Measurements from ENCODE around the gene SDR42E2.
A peak's percentile ranks its signal among the peaks of the same experiment; 100 is the strongest.
"Not testable (repeated sequence)": the region's sequence is repeated elsewhere in the genome, so short reads cannot be mapped to it uniquely, and the experiment has no call there.

SDR42E2 gene

GRCh38 chr16:22163806-22164205 lies 1.5 kb downstream of the SDR42E2 start:
- DNase-seq: no peak

- DNase-seq: no peak
Measured at GRCh38 chr16:22164482-22164881, 2.2 kb downstream of the SDR42E2 start.

GRCh38 chr16:22165508-22166285 lies 3.4 kb downstream of the SDR42E2 start:
- DNase-seq: no peak

- no peak for DNase-seq
Measured at GRCh38 chr16:22171953-22172352, 9.6 kb downstream of the SDR42E2 start.

- DNase-seq: not testable (repeated sequence)
Measured at GRCh38 chr16:22172642-22173041, 10.3 kb downstream of the SDR42E2 start.

GRCh38 chr16:22174642-22175041 lies 12.3 kb downstream of the SDR42E2 start:
- no peak for DNase-seq

GRCh38 chr16:22177968-22178930 lies 15.9 kb downstream of the SDR42E2 start:
- no peak for DNase-seq

GRCh38 chr16:22181426-22181825 lies 19.1 kb downstream of the SDR42E2 start:
- DNase-seq: no peak

GRCh38 chr16:22181843-22182242 lies 19.5 kb downstream of the SDR42E2 start:
- no peak for DNase-seq

GRCh38 chr16:22183335-22183734 lies 21.0 kb downstream of the SDR42E2 start:
- no peak for DNase-seq

- DNase-seq: no peak
Measured at GRCh38 chr16:22183901-22184614, 21.8 kb downstream of the SDR42E2 start.

GRCh38 chr16:22184615-22184968 lies 22.3 kb downstream of the SDR42E2 start:
- no peak for DNase-seq

- no peak for DNase-seq
Measured at GRCh38 chr16:22186517-22186916, 24.2 kb downstream of the SDR42E2 start.

- DNase-seq: no peak
Measured at GRCh38 chr16:22188267-22188594, 25.9 kb downstream of the SDR42E2 start.

- DNase-seq: peak; percentile 65
Measured at GRCh38 chr16:22188595-22189442, 26.5 kb downstream of the SDR42E2 start.

GRCh38 chr16:22189473-22190080 lies 27.3 kb downstream of the SDR42E2 start:
- peak; percentile 22 for DNase-seq

- DNase-seq: peak; percentile 94
Measured at GRCh38 chr16:22190081-22190775, 27.9 kb downstream of the SDR42E2 start.

- peak; percentile 99 for DNase-seq
Measured at GRCh38 chr16:22190776-22191531, 28.6 kb downstream of the SDR42E2 start.

GRCh38 chr16:22191532-22192260 lies 29.4 kb downstream of the SDR42E2 start:
- peak; percentile 33 for DNase-seq
